HG02840 (cell line): ENCODE measurements around the gene PPP1R1B.

Experiments used
- ATAC-seq: cut with Tn5 transposase; IDR thresholded peaks from one replicate; pipeline ENCODE4 v1.9.1; 2021; ENCODE audit warnings: mild to moderate bottlenecking, moderate library complexity, moderate number of reproducible peaks; ENCODE audit not compliant: unreplicated experiment, low FRiP score

The PPP1R1B gene

GRCh38 chr17:39666231-39666600, 39.5 kb downstream of the PPP1R1B start:
- no peak for ATAC-seq

GRCh38 chr17:39666601-39667261, 40.0 kb downstream of the PPP1R1B start:
- no peak for ATAC-seq

DNA sequence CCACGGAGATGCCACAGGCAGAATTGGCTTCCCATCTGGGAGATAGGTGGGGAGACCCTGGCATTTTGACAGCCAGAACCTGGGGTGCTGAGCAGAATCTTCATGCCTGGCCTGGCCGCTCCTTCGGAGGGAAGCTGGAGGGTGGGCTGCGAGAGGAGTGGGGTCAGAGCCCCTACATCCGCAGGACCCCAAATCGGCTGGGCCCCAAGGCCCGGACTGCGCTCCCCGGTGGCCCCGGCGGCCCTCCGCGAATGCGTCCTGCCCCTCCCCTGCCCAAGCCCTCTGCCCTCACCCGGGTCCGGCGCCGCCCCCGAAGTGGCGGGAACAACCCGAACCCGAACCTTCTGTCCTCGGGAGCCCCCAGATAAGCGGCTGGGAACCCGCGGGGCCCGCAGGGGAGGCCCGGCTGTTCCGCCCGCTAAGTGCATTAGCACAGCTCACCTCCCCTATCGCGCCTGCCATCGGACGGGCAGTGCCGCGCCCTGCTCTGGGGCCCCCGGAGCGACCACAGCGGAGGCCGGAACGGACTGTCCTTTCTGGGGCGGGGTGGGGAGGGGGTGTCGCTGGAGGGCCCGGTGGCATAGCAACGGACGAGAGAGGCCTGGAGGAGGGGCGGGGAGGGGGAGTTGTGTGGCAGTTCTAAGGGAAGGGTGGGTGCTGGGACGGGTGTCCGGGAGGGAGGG, 40.7 kb downstream of the PPP1R1B start:
- no peak for ATAC-seq

GRCh38 chr17:39667945-39668924, 41.5 kb downstream of the PPP1R1B start, which contains the start of gene PNMT:
TSS of gene PNMT (plus strand) at chr17:39668453. CDS start at chr17:39668476, 23 bp downstream.
- ATAC-seq: no peak

DNA sequence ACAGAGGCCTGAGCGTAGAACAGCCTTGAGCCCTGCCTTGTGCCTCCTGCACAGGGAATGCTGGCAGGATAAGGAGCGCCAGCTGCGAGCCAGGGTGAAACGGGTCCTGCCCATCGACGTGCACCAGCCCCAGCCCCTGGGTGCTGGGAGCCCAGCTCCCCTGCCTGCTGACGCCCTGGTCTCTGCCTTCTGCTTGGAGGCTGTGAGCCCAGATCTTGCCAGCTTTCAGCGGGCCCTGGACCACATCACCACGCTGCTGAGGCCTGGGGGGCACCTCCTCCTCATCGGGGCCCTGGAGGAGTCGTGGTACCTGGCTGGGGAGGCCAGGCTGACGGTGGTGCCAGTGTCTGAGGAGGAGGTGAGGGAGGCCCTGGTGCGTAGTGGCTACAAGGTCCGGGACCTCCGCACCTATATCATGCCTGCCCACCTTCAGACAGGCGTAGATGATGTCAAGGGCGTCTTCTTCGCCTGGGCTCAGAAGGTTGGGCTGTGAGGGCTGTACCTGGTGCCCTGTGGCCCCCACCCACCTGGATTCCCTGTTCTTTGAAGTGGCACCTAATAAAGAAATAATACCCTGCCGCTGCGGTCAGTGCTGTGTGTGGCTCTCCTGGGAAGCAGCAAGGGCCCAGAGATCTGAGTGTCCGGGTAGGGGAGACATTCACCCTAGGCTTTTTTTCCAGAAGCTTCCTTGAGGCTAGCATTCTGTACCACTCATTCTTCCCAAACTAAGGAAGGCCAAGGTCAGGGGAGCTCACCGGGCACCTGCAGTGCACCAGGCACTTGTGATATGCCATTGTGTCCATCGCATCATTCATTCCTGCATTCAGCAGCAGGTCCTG, 43.4 kb downstream of the PPP1R1B start:
- ATAC-seq: no peak

DNA sequence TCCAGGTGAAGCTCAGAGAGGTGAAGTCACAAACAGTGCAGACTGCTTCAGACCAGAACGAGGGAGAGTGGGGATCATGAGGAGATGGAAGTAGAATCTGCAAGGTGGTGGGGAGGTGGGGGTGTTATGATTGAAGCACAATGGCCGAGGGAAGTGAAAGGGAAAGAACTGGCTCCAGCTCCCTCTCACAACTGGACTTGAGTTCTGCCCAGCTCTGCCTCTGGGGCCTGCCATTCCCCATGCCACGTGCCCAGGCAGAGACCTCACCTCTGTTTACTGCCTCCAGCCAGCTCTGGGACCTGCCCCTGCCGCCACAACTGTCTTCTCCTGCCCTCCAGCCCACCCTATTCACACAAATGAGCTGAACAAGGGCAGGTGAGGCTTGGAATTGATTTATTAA, 44.0 kb downstream of the PPP1R1B start:
- no peak for ATAC-seq

DNA sequence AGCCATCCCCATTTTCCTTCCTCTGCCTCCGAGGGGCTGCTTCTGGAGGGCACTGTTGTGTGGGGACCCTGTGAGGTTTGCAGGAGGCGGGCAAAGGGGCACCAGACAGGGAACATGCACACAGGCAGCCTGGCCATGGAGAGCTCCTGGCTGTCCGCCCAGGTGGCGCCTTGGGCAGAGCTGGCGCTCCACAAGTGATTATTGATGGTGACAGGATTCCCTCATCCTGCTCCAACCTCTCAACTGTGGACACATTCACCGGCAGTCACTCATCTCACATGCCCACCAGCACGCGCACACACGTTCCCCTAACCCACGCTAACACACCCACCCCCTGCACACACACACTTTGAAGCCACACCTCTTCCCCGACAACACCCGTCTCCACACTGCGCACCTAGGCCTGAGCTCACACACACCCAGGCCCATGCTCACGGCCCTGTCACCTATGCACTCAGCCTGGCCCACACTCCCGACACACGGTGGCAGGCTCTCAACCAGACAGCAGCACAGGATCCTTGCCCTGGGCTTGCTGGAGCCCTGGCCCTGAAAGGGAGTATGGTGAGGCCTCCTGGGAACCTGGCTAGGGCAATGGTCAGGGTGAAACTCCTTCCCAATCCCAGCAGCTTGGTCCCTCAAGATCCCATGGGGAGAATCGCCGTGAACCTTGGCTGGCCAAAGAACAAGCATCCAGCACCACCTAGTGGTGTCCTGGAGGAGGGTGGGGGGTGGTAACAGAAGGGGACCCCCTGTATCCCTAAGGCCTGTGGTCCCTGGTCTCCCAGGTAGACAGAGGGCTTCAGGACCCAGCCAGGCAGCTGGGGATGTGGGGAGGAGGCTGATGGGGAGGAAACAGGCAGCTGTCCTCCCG, 45.1 kb downstream of the PPP1R1B start:
- no peak for ATAC-seq

DNA sequence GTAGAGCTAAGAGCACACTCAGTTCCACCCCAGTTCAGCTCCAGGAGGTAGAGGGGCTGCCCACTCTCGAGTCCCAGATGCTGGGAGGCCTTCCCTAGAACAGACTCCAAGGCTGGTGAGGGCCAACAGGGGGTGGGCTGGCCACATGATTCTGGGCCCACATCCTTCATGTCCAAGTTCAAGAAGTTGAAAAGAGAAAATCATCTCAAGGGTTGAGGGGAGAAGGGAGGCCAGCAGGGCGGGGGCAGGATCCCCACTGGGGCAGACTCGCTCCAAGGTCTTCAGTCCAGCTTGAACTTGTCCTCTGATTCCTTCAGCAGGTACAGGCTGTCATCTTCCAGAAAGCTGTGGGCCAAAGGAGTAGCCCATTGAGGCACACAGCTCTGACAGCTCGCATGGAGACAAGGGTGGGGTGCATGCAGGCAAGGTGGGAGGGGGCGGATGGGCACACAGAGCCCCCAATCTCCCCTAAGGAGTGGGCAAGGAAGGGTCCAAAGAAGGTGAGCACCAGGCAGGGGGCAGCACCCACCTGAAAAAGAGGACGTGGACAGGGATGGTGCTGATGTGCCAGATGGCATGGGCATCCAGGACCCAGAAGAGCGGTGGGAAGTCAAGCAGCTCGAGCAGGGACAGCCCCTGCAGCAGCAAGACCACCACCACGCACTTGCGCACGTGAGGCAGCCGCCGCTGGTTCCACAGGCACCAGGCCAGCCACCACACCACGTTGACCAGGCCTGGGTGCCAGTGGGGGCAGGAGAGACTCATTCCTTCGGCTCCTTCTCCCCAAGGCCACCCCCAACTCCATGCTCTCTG, 46.0 kb downstream of the PPP1R1B start:
- no peak for ATAC-seq

GRCh38 chr17:39673335-39674081, 46.8 kb downstream of the PPP1R1B start:
- ATAC-seq: no peak

- ATAC-seq: no peak
Observed at GRCh38 chr17:39674179-39674578, 47.4 kb downstream of the PPP1R1B start.

GRCh38 chr17:39674702-39675389, 48.1 kb downstream of the PPP1R1B start:
- no peak for ATAC-seq

DNA sequence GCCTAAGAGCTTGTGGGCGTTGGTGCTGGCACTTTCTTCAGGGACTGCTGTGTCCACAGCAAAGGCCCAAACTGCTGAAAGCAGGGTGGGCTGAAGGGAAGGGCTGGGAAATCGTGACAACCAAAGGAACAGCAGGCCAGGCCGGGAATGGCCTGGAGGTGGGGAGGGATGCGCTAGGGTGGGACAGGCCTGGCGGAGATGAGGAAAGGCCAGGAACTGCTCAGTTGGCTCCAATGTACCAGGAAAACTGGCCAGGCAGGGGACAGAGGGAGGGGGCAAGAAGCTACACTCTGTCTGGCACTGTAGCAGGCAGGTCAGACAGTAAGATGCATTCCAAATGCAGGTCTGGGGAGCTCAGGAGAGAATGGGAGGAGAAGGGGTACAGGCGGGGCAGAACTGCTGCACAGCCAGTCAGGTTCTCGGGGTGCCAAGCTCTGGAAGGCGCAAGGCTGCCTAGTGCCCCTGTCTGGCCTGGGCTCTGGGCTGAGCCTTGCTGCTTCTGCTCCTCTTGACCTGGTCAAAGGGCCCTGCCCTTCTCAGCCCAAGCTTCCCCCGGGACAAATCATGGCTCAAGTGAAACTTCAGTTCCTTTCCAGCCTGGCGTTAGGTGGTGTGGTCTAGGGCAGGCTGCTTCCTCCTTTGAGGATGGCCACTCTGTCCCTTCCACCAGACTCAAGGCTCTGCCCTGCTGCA, 48.8 kb downstream of the PPP1R1B start:
- ATAC-seq: no peak

GRCh38 chr17:39676198-39676819, 49.6 kb downstream of the PPP1R1B start:
- ATAC-seq: no peak

DNA sequence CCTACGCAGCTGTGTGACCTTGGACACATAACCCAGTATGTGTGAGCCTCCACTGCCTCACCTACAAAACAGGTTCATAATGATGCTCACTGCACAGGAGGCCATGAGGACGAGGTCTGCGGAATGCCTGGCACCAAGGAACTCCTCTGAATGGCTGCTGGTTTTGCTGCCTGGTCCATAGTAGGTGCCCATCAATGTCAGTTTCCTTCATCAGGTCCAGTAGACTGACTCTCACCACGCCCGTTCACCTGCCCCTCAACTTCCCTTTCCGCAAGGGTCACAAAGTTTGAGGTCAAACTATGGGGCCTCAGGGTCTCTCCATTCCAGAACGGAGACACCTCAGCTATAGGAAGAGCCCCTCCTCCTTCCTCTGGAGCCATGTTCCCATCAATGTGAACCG, 50.3 kb downstream of the PPP1R1B start:
- no peak for ATAC-seq

DNA sequence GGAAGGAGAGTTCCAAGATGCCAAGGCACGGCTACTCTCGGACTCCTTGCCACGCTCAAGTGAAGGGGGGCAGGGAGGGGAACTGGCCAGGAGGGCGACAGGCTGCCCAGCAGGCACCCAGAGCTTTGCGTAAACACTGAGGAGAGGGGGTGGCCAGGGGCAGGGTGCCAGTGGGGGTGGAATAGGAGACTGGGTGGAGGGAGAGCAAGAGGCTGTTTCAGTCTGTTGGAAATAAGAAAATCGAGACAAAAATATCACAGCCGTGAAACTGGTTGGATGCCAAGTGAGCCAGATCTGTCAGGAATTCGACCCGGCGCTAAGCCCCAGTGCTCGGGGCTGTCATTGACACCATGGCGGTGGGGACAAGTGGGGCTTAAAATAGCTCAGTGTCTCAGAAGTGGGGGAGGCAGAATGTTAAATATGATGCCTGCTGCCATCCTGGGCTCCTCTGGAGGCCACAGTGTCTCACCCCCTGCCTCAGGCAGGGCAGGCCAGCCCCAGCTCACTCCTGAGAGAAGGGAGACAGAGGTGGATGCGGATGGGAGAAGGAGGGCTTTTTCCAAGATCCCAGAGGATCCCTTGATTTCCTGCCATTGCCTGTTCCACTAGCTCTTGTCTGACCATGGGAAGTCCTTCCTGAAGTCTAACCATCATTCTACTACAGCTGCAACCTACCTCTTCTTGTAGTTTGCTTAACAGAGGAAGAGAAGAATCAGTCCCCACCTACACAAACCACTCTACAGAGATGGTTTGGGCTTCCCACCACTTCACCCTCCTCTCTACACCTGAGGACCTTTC, 51.0 kb downstream of the PPP1R1B start:
- no peak for ATAC-seq
